HepG2 (cell line): ENCODE data around the gene VPS13C. TPM values are rescaled to one million over a fixed set of nuclear protein-coding genes. Genes with fewer than 3 reads are reported as not detected.
A peak's percentile ranks its signal among the peaks of the same experiment; 100 is the strongest.

Source experiments
- ATAC-seq: fragments of 200-7000 bp; cut with Tn5 transposase; 3 replicates; pipeline ENCODE4 v1.9.1; 2020; ENCODE audit warnings: mild to moderate bottlenecking, moderate library complexity
- BruUV-seq: library from RNA; stranded (reverse); fragments of 400-500 nt; replicated peaks from 2 replicates; lab custom pipeline; 2021; lab: Mats Ljungman, UMichigan
- CTCF ChIA-PET: fragments of 300-600 bp; formaldehyde crosslinking; extraction: SDS; loops from one replicate; lab custom pipeline; 2021; ENCODE audit warnings: low total read pairs, inconsistent platforms, low intra/inter-chr PET ratio; lab: Yijun Ruan, JAX
- POLR2A ChIA-PET: fragments of 350-600 bp; sonication (Branson Sonifier 250); formaldehyde crosslinking; loops from one replicate; lab custom pipeline; 2020; ENCODE audit warnings: antibody characterized with exemption, inconsistent platforms; lab: Yijun Ruan, JAX
- DNase-seq: peaks from one replicate; pipeline ENCODE4 v3.0.0-alpha.2; 2015; ENCODE audit warnings: low spot score
- FAIRE-seq: peaks from 3 replicates; lab custom pipeline; 2011; peaks lifted over from hg19 to GRCh38; lab: Jason Lieb, UNC
- H2AFZ ChIP-seq: one replicate; pipeline ENCODE4 v1.6.1; 2011; ENCODE audit warnings: low read length, inconsistent platforms
- H3K27ac ChIP-seq: fragments of 300-600 bp; 3 replicates; pipeline ENCODE4 v1.8.0; 2011; ENCODE audit warnings: mixed run types, mild to moderate bottlenecking, mixed read lengths, low read length, inconsistent platforms; ENCODE audit not compliant: insufficient read depth; ENCODE audit errors: extremely low read length
- H3K27me3 ChIP-seq, 2 experiments: fragments of 200-600 bp in 1 of 2; 2 replicates in 1 of 2; 3 replicates in 1 of 2; pipeline versions ENCODE4 v1.6.0 to v1.8.0; 2011; ENCODE audit warnings: low read length in 2 of 2, mild to moderate bottlenecking in 2 of 2, moderate library complexity in 2 of 2, inconsistent platforms in 1 of 2; ENCODE audit not compliant: insufficient read depth in 2 of 2, control insufficient read depth in 1 of 2
- H3K36me3 ChIP-seq, 2 experiments: fragments of 200-600 bp in 1 of 2; replicated peaks in 1 of 2; 2 replicates in 1 of 2; 3 replicates in 1 of 2; pipeline versions ENCODE4 v1.5.1 to v1.8.0; 2011; ENCODE audit warnings: low read length in 2 of 2, inconsistent platforms in 1 of 2; ENCODE audit not compliant: insufficient read depth in 2 of 2, control insufficient read depth in 1 of 2
- H3K4me1 ChIP-seq: 2 replicates; pipeline ENCODE4 v1.5.1; 2012; ENCODE audit warnings: low read length, inconsistent platforms; ENCODE audit not compliant: insufficient read depth
- H3K4me2 ChIP-seq: 2 replicates; pipeline ENCODE4 v1.6.0; 2011; ENCODE audit warnings: low read depth, low read length, inconsistent platforms
- H3K4me3 ChIP-seq, 3 experiments: fragments of 200-600 bp in 1 of 3; sonication (generic), shearing (Covaris generic) in 1 of 3; replicated peaks in 1 of 3; 2 replicates each; pipeline ENCODE4 v1.5.1; 2011 to 2016; ENCODE audit warnings: low read length in 3 of 3, inconsistent platforms in 2 of 3, low read depth in 2 of 3, mild to moderate bottlenecking in 2 of 3, control low read depth in 1 of 3, mixed read lengths in 1 of 3; ENCODE audit not compliant: insufficient read depth in 1 of 3
- H3K79me2 ChIP-seq: one replicate; pipeline ENCODE4 v1.6.1; 2011; ENCODE audit warnings: low read length, inconsistent platforms; ENCODE audit not compliant: insufficient read depth
- H3K9ac ChIP-seq: 2 replicates; pipeline ENCODE4 v1.6.0; 2011; ENCODE audit warnings: mild to moderate bottlenecking, low read depth, low read length, inconsistent platforms; ENCODE audit not compliant: insufficient read depth
- H3K9me3 ChIP-seq: 2 replicates; pipeline ENCODE4 v1.5.1; 2012; ENCODE audit warnings: mild to moderate bottlenecking, low read length
- H4K20me1 ChIP-seq: 2 replicates; pipeline ENCODE4 v1.6.0; 2011; ENCODE audit warnings: inconsistent platforms, mild to moderate bottlenecking, low read length, moderate library complexity; ENCODE audit not compliant: insufficient read depth
- BORCS8-MEF2B ChIP-seq: sonication (generic); formaldehyde crosslinking; IDR thresholded peaks from 2 replicates; pipeline ENCODE4 v1.8.0; 2022; ENCODE audit warnings: mild to moderate bottlenecking, missing genetic modification reagents
- CBFB ChIP-seq: sonication (generic); formaldehyde crosslinking; IDR thresholded peaks from 2 replicates; pipeline ENCODE4 v1.4.0; 2020; ENCODE audit warnings: missing genetic modification reagents
- JDP2 ChIP-seq: sonication (generic); formaldehyde crosslinking; IDR thresholded peaks from 2 replicates; pipeline ENCODE4 v1.8.1; 2022; ENCODE audit warnings: missing genetic modification reagents, borderline replicate concordance
- JUND ChIP-seq: sonication (generic); formaldehyde crosslinking; IDR thresholded peaks from 2 replicates; pipeline ENCODE4 v1.8.0; 2022; ENCODE audit warnings: mild to moderate bottlenecking, missing genetic modification reagents
- KAT8 ChIP-seq: IDR thresholded peaks from 2 replicates; pipeline ENCODE4 v1.6.1; 2016; ENCODE audit warnings: missing genetic modification reagents, missing compliant biosample characterization
- KMT2B ChIP-seq: IDR thresholded peaks from 2 replicates; pipeline ENCODE4 v1.6.1; 2016; ENCODE audit warnings: missing genetic modification reagents, missing compliant biosample characterization
- NFIC ChIP-seq: IDR thresholded peaks from 2 replicates; pipeline ENCODE4 v1.6.1; 2012; ENCODE audit warnings: mild to moderate bottlenecking, low read length, inconsistent platforms
- PHF5A ChIP-seq: IDR thresholded peaks from one replicate; pipeline ENCODE4 v1.6.1; 2018; ENCODE audit warnings: low read depth, missing genetic modification reagents; ENCODE audit not compliant: unreplicated experiment
- TFDP2 ChIP-seq: sonication (generic); formaldehyde crosslinking; IDR thresholded peaks from 2 replicates; pipeline ENCODE4 v1.4.0; 2020; ENCODE audit warnings: missing genetic modification reagents
- THRA ChIP-seq: sonication (generic); formaldehyde crosslinking; IDR thresholded peaks from 2 replicates; pipeline ENCODE4 v1.4.0; 2020; ENCODE audit warnings: missing genetic modification reagents, borderline replicate concordance
- ZNF260 ChIP-seq: sonication (generic); formaldehyde crosslinking; IDR thresholded peaks from 2 replicates; pipeline ENCODE4 v1.4.0; 2020; ENCODE audit warnings: missing genetic modification reagents, low read depth, mild to moderate bottlenecking, borderline replicate concordance
- ZNF431 ChIP-seq: sonication (generic); formaldehyde crosslinking; IDR thresholded peaks from 2 replicates; pipeline ENCODE4 v1.9.0; 2022; ENCODE audit warnings: missing genetic modification reagents, low read depth, mild to moderate bottlenecking, borderline replicate concordance
- ZNF784 ChIP-seq: sonication (generic); formaldehyde crosslinking; IDR thresholded peaks from 2 replicates; pipeline ENCODE4 v1.5.1; 2020; ENCODE audit warnings: missing genetic modification reagents, mild to moderate bottlenecking, borderline replicate concordance
- WGBS: methylation state at CpG from one replicate; pipeline ENCODE4 v1.1.6; 2017; ENCODE audit warnings: low lambda C conversion rate; 5-methylcytosine and 5-hydroxymethylcytosine counted together
- in situ Hi-C: cut with HindIII; loops from 2 replicates; pipeline ENCODE4 v1.10.0; 2017; ENCODE audit warnings: low pct_unique_long_range_greater_than_20kb; ENCODE audit not compliant: extremely low pct_ligation_motif_present
- intact Hi-C: fragments of 100-400 bp; cut with micrococcal nuclease; formaldehyde crosslinking; loops from one replicate; pipeline ENCODE4 v1.10.0; 2022; ENCODE audit not compliant: unreplicated experiment
- polyA plus RNA-seq, 8 experiments: library from polyadenylated mRNA; depleted of rRNA in 3 of 8; stranded (reverse) in 7 of 8; unstranded in 1 of 8; fragments of >200 nt; fragmentation: Illumina TruSeq in 4 of 8; extraction: Trizol in 4 of 8; gene quantifications; 2 replicates each; pipeline versions ENCODE4 v1.2.1 to v1.2.3, GENCODE V29; 2011 to 2016; ENCODE audit warnings: low read depth in 4 of 8, missing spikeins in 1 of 8, mixed read lengths in 1 of 8; ENCODE audit not compliant: insufficient read depth in 1 of 8
- total RNA-seq, 5 experiments: library from RNA; depleted of rRNA; stranded (reverse); fragments of >200 nt; fragmentation: Illumina TruSeq; extraction: Trizol; gene quantifications; 2 replicates each; pipeline ENCODE4 v1.2.3, GENCODE V29; 2016; ENCODE audit warnings: low read depth in 1 of 5

The VPS13C gene
- total and polyA plus RNA-seq, 2 of the 13 experiments (the other 11 are each of a cell fraction or from before 2014, with no cell fraction given): 10.9 to 26.8 TPM

DNA sequence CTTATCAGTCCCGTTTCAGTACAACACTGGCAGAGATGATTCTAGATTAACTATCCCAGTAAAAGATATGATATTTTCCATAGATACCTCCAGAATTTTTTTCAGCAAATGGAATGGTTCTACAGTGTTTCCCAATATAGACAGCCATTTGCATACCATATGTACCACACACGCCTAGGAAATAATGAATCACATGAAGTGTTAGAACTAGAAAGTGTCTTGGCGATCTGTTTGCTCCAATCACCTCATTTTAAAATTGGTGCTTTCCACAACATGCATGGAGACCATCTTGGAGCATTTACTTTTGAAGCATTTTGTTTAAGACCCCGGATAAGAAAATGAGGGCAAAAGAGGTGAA, 8.5 kb upstream of the VPS13C start (continued):
- TF ChIP-seq ZNF784 (CRISPR knock-in tag) (0 out of 2 replicates have a peak, but pooled peaks have one; percentile 13), NFIC (no peak), THRA (CRISPR knock-in tag) (0 out of 2 replicates have a peak, but pooled peaks have one; percentile 2), KMT2B (0 out of 2 replicates have a peak, but pooled peaks have one; percentile 2), PHF5A (CRISPR knock-in tag) (no peak)
- TF ChIP-seq, all 625 proteins: peak for 7

- Histone ChIP-seq H3K27me3 (peaks cover 0 to 3% of the 10 kb centered on the region in 2 experiments; a peak in 1 of 5 replicates), H3K79me2 (no peaks in the 10 kb centered on the region), H3K4me3 (peak overlapping the region; percentile 47 to 75 (median 54); a peak in 5 of 6 replicates), H3K4me2 (peak overlapping the region; percentile 81), H2AFZ (no peak overlapping the region), H3K9me3 (no peaks in the 10 kb centered on the region), H3K4me1 (peaks cover 34% of the 10 kb centered on the region), H4K20me1 (no peaks in the 10 kb centered on the region; the same call in 1 of the 2 replicates), H3K36me3 (no peaks in the 10 kb centered on the region), H3K9ac (peak overlapping the region; percentile 18; the same call in 1 of the 2 replicates), H3K27ac (no peak overlapping the region)
- intact Hi-C loops: loop anchor here (1.0 kb wide), 1 partner anchor 47 kb away; no protein-coding TSS in a partner anchor
- ATAC-seq: peak; percentile 77
- no peak for FAIRE-seq
- no TSS peak for BruUV-seq
- ChIA-PET CTCF (no interaction called here), POLR2A (no interaction called here)
- 2% methylated on average over 16 of the region's 103 CpGs for WGBS
- in situ Hi-C loops: loop anchor here (5.0 kb wide), 1 partner anchor 196 kb away; no protein-coding TSS in a partner anchor
- peak; percentile 25 for DNase-seq
- TF ChIP-seq KAT8: 0 out of 2 replicates have a peak, but pooled peaks have one; percentile 21
- peak; percentile 51 for TF ChIP-seq BORCS8-MEF2B (CRISPR knock-in tag)
- no peak for TF ChIP-seq CBFB
- TF ChIP-seq JDP2 (CRISPR knock-in tag): no peak
- no peak for TF ChIP-seq JUND
- no peak for TF ChIP-seq ZNF431 (CRISPR knock-in tag)
- TF ChIP-seq ZNF260: no peak
- TF ChIP-seq TFDP2 (CRISPR knock-in tag): no peak
These were observed 8.0 kb upstream of the VPS13C start for GRCh38 chr15:62068071-62068809.
